GM12801 (cell line): ENCODE measurements around the gene LDB1.

Source experiments
- TF ChIP-seq, protein P1 (sequence below): IDR thresholded peaks from one replicate; pipeline ENCODE4 v1.5.1; 2011; ENCODE audit warnings: control low read depth; ENCODE audit not compliant: insufficient read length; ENCODE audit errors: extremely low read depth

Gene LDB1, protein sequence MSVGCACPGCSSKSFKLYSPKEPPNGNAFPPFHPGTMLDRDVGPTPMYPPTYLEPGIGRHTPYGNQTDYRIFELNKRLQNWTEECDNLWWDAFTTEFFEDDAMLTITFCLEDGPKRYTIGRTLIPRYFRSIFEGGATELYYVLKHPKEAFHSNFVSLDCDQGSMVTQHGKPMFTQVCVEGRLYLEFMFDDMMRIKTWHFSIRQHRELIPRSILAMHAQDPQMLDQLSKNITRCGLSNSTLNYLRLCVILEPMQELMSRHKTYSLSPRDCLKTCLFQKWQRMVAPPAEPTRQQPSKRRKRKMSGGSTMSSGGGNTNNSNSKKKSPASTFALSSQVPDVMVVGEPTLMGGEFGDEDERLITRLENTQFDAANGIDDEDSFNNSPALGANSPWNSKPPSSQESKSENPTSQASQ

DNA sequence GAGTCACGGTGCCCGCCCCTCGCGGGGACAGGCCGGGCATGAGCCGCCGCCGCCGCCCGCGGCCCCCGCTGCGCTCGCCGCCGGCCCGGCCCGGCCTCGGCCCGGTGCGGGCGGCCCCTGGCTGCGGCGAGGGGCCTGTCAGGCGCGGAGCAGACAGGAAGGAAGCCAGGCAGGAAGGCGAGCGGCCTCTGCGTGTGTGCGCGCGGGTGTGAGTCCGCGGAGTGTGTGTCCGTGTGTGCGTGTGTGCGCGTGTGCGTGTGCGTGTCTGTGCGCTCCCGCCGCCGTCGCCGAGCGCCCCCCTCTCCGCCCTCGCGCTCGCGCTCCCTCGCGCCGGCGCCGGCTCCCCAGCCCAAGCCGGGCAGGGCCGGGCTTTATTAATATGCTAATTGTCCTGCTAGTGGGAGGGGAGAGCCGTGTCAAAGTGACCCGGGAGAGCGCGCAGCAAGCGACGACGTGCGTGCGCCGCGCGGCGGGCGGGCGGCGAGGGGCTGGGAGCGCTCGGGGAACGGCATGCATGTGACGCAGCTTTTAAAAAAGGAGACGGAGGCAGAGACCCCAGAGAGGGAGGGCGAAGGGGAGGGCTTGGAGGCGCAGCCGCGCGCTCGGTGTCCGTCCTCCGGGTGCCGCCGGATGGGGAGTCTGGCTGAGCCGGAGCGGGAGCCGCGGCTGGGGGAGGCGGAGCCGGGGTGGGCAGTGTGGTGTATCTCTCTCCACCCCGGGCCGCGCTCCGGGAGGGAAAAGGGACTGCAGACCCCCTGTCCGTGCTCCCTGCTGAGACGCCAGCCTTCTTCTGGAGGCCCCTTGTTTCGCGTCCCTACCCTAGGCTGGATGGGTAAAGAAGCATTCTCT lies at the start of gene LDB1:
Gene LDB1, minus strand, starts transcription at position 227 of the 849 bp plus-strand sequence. CDS start 258 bp downstream, outside the sequence.
- TF ChIP-seq, protein P1, sequence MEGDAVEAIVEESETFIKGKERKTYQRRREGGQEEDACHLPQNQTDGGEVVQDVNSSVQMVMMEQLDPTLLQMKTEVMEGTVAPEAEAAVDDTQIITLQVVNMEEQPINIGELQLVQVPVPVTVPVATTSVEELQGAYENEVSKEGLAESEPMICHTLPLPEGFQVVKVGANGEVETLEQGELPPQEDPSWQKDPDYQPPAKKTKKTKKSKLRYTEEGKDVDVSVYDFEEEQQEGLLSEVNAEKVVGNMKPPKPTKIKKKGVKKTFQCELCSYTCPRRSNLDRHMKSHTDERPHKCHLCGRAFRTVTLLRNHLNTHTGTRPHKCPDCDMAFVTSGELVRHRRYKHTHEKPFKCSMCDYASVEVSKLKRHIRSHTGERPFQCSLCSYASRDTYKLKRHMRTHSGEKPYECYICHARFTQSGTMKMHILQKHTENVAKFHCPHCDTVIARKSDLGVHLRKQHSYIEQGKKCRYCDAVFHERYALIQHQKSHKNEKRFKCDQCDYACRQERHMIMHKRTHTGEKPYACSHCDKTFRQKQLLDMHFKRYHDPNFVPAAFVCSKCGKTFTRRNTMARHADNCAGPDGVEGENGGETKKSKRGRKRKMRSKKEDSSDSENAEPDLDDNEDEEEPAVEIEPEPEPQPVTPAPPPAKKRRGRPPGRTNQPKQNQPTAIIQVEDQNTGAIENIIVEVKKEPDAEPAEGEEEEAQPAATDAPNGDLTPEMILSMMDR, result no peak

DNA sequence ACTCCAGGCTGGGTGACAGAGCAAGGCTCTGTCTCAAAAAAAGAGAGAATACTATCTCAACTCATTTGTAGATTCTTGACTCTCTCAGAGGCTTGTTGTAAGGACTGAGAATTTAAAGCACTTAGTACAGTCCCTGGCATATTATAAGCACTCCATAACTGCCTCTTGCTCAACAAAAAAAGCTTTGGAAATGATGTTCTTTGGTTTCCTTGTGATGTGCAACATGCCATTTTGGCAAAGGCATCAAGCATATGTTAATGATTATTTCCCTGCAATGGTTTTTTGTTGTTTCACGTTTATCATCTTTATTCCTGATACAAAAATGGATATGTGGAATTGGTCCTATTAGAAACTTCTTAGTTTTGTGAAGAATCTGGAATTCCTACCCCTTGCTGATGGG lies 47.7 kb upstream of the LDB1 start:
- TF ChIP-seq, protein P1, result no peak

DNA sequence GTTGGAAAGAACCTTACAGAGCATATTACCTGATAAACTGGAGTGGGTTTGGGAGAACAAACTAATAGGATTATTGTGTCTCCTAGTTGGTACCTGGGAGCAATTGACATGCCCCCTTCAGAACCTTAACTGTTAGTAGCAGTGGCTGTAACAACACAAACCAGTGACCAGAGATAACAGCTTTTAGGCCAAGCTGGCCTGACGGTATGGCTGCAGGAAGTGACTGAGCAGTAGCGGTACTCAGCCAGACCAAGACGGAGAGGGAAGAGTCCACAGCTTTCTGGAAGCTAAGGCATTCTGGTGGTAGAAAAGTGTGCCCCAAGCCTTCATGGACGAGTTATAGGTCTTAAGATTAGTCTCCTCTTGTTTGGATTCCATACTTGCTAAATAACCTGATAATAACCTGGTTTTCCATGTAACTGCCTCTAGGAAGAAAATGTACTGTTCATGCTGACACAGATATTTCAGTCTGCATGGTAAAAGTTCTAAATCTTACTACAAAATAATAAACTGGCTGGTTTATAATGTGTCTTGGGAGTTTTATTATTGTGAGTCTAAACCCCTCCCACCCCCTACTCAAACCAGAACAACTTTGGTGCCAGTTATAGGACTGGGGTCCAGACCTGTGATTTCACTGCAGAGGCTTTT lies 43.3 kb upstream of the LDB1 start:
- TF ChIP-seq, protein P1, result no peak

DNA sequence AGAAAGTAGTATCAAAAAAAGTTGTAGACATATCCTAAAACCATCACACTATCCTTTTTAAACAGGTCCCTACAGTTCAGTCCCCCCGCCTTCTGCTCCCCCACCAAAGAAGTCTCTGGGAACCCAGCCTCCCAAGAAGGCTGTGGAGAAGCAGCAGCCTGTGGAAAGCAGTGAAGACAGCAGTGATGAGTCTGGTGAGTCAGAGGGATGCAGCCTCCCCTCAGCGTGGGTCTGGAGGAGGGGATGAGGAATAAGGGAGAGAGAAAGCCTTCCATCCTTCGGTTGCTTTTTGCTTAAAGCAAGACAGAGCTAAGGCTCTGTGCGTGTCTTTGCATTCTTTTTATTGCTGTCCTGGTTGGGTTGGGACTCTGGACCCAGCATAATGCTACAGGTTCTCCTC lies 39.7 kb upstream of the LDB1 start:
- TF ChIP-seq, protein P1, result no peak

DNA sequence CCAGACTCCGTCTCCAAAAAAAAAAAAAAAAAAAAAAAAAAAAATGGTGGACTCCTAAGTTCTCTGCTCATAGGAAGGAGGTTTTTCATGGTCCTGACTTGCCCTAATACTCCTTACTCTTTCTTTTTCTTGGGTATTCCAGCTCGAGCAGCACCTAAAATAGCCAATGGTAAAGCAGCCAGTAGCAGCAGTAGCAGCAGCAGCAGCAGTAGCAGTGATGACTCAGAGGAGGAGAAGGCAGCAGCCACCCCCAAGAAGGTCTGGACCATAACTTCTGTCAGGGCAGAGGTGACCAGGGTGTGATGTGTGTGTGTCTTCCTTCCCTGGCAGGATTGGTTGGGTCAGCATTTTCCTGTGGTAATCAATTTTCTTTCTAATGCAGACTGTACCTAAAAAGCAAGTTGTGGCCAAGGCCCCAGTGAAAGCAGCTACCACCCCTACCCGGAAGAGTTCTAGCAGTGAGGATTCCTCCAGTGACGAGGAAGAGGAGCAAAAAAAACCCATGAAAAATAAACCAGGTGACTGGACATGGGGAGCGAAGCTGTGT lies 39.0 kb upstream of the LDB1 start:
- TF ChIP-seq, protein P1, result no peak

DNA sequence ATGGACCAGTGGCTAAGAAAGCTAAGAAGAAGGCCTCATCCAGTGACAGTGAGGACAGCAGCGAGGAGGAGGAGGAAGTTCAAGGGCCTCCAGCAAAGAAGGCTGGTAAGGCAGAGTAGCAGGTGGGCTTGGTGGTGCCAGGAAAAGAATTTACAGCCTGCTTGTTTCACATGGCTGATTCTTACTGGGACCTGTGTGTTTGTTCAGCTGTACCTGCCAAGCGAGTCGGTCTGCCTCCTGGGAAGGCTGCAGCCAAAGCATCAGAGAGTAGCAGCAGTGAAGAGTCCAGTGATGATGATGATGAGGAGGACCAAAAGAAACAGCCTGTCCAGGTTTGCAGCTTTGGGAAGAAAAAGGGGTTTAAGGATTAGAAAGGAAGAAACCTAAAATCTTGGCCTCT lies 37.1 kb upstream of the LDB1 start:
- TF ChIP-seq, protein P1, result no peak
